HepG2 (cell line): ENCODE results near the gene FOXK2. TPM values are rescaled to one million over a fixed set of nuclear protein-coding genes. Genes with fewer than 3 reads are reported as not detected.
A peak's percentile ranks its signal among the peaks of the same experiment; 100 is the strongest.

Source experiments
- ATAC-seq: fragments of 200-7000 bp; cut with Tn5 transposase; 3 replicates; pipeline ENCODE4 v1.9.1; 2020; ENCODE audit warnings: mild to moderate bottlenecking, moderate library complexity
- BruUV-seq: library from RNA; stranded (reverse); fragments of 400-500 nt; replicated peaks from 2 replicates; lab custom pipeline; 2021; lab: Mats Ljungman, UMichigan
- CTCF ChIA-PET: fragments of 300-600 bp; formaldehyde crosslinking; extraction: SDS; loops from one replicate; lab custom pipeline; 2021; ENCODE audit warnings: low total read pairs, inconsistent platforms, low intra/inter-chr PET ratio; lab: Yijun Ruan, JAX
- POLR2A ChIA-PET: fragments of 350-600 bp; sonication (Branson Sonifier 250); formaldehyde crosslinking; loops from one replicate; lab custom pipeline; 2020; ENCODE audit warnings: antibody characterized with exemption, inconsistent platforms; lab: Yijun Ruan, JAX
- DNase-seq: peaks from one replicate; pipeline ENCODE4 v3.0.0-alpha.2; 2015; ENCODE audit warnings: low spot score
- FAIRE-seq: peaks from 3 replicates; lab custom pipeline; 2011; peaks lifted over from hg19 to GRCh38; lab: Jason Lieb, UNC
- H2AFZ ChIP-seq: one replicate; pipeline ENCODE4 v1.6.1; 2011; ENCODE audit warnings: low read length, inconsistent platforms
- H3K27ac ChIP-seq: fragments of 300-600 bp; 3 replicates; pipeline ENCODE4 v1.8.0; 2011; ENCODE audit warnings: mixed run types, mild to moderate bottlenecking, mixed read lengths, low read length, inconsistent platforms; ENCODE audit not compliant: insufficient read depth; ENCODE audit errors: extremely low read length
- H3K27me3 ChIP-seq, 2 experiments: fragments of 200-600 bp in 1 of 2; 2 replicates in 1 of 2; 3 replicates in 1 of 2; pipeline versions ENCODE4 v1.6.0 to v1.8.0; 2011; ENCODE audit warnings: low read length in 2 of 2, mild to moderate bottlenecking in 2 of 2, moderate library complexity in 2 of 2, inconsistent platforms in 1 of 2; ENCODE audit not compliant: insufficient read depth in 2 of 2, control insufficient read depth in 1 of 2
- H3K36me3 ChIP-seq, 2 experiments: fragments of 200-600 bp in 1 of 2; replicated peaks in 1 of 2; 2 replicates in 1 of 2; 3 replicates in 1 of 2; pipeline versions ENCODE4 v1.5.1 to v1.8.0; 2011; ENCODE audit warnings: low read length in 2 of 2, inconsistent platforms in 1 of 2; ENCODE audit not compliant: insufficient read depth in 2 of 2, control insufficient read depth in 1 of 2
- H3K4me1 ChIP-seq: 2 replicates; pipeline ENCODE4 v1.5.1; 2012; ENCODE audit warnings: low read length, inconsistent platforms; ENCODE audit not compliant: insufficient read depth
- H3K4me2 ChIP-seq: 2 replicates; pipeline ENCODE4 v1.6.0; 2011; ENCODE audit warnings: low read depth, low read length, inconsistent platforms
- H3K4me3 ChIP-seq, 3 experiments: fragments of 200-600 bp in 1 of 3; sonication (generic), shearing (Covaris generic) in 1 of 3; replicated peaks in 1 of 3; 2 replicates each; pipeline ENCODE4 v1.5.1; 2011 to 2016; ENCODE audit warnings: low read length in 3 of 3, inconsistent platforms in 2 of 3, low read depth in 2 of 3, mild to moderate bottlenecking in 2 of 3, control low read depth in 1 of 3, mixed read lengths in 1 of 3; ENCODE audit not compliant: insufficient read depth in 1 of 3
- H3K79me2 ChIP-seq: one replicate; pipeline ENCODE4 v1.6.1; 2011; ENCODE audit warnings: low read length, inconsistent platforms; ENCODE audit not compliant: insufficient read depth
- H3K9ac ChIP-seq: 2 replicates; pipeline ENCODE4 v1.6.0; 2011; ENCODE audit warnings: mild to moderate bottlenecking, low read depth, low read length, inconsistent platforms; ENCODE audit not compliant: insufficient read depth
- H3K9me3 ChIP-seq: 2 replicates; pipeline ENCODE4 v1.5.1; 2012; ENCODE audit warnings: mild to moderate bottlenecking, low read length
- H4K20me1 ChIP-seq: 2 replicates; pipeline ENCODE4 v1.6.0; 2011; ENCODE audit warnings: inconsistent platforms, mild to moderate bottlenecking, low read length, moderate library complexity; ENCODE audit not compliant: insufficient read depth
- AGO2 ChIP-seq: fragments of 200-400 bp; formaldehyde crosslinking; optimal IDR thresholded peaks from 2 replicates; pipeline ENCODE3; 2017; ENCODE audit warnings: mild to moderate bottlenecking, low read depth, low read length, moderate library complexity
- ELF4 ChIP-seq: sonication (generic); formaldehyde crosslinking; IDR thresholded peaks from 2 replicates; pipeline ENCODE4 v1.5.0; 2020; ENCODE audit warnings: missing genetic modification reagents, mild to moderate bottlenecking, moderate library complexity, borderline replicate concordance
- HHEX ChIP-seq: IDR thresholded peaks from 2 replicates; pipeline ENCODE4 v1.6.1; 2016; ENCODE audit warnings: control low read depth
- HMG20A ChIP-seq: IDR thresholded peaks from 2 replicates; pipeline ENCODE4 v1.6.1; 2016; ENCODE audit warnings: borderline replicate concordance
- JDP2 ChIP-seq: sonication (generic); formaldehyde crosslinking; IDR thresholded peaks from 2 replicates; pipeline ENCODE4 v1.8.1; 2022; ENCODE audit warnings: missing genetic modification reagents, borderline replicate concordance
- MEF2D ChIP-seq: sonication (generic); formaldehyde crosslinking; IDR thresholded peaks from 2 replicates; pipeline ENCODE4 v1.5.1; 2020; ENCODE audit warnings: mild to moderate bottlenecking, missing genetic modification reagents
- POLR2G ChIP-seq: fragments of 200-400 bp; formaldehyde crosslinking; IDR thresholded peaks from 2 replicates; pipeline ENCODE4 v1.6.1; 2018; ENCODE audit warnings: mild to moderate bottlenecking, low read depth, low read length, moderate library complexity
- RAD21 ChIP-seq: fragments of 450-650 bp; formaldehyde crosslinking; IDR thresholded peaks from 2 replicates; pipeline ENCODE4 v1.5.0; 2020; ENCODE audit warnings: mild to moderate bottlenecking
- RFX3 ChIP-seq: IDR thresholded peaks from 2 replicates; pipeline ENCODE4 v1.6.1; 2016; ENCODE audit warnings: missing biosample characterization, missing genetic modification reagents
- RXRA ChIP-seq: sonication (generic); formaldehyde crosslinking; IDR thresholded peaks from 2 replicates; pipeline ENCODE4 v1.5.1; 2020; ENCODE audit warnings: missing genetic modification reagents
- STAG1 ChIP-seq: sonication (generic); formaldehyde crosslinking; IDR thresholded peaks from 2 replicates; pipeline ENCODE4 v1.4.0; 2020; ENCODE audit warnings: missing genetic modification reagents
- ZBTB34 ChIP-seq: sonication (generic); formaldehyde crosslinking; IDR thresholded peaks from 2 replicates; pipeline ENCODE4 v1.8.0; 2022; ENCODE audit warnings: mild to moderate bottlenecking, missing genetic modification reagents
- ZBTB4 ChIP-seq: sonication (generic); formaldehyde crosslinking; IDR thresholded peaks from 2 replicates; pipeline ENCODE4 v1.4.0; 2020; ENCODE audit warnings: missing genetic modification reagents, mild to moderate bottlenecking, borderline replicate concordance
- ZFP36L2 ChIP-seq: sonication (generic); formaldehyde crosslinking; IDR thresholded peaks from 2 replicates; pipeline ENCODE4 v1.4.0; 2020; ENCODE audit warnings: missing genetic modification reagents
- ZNF280D ChIP-seq: sonication (generic); formaldehyde crosslinking; IDR thresholded peaks from 2 replicates; pipeline ENCODE4 v1.5.1; 2020; ENCODE audit warnings: mild to moderate bottlenecking, missing genetic modification reagents
- ZNF292 ChIP-seq: sonication (generic); formaldehyde crosslinking; IDR thresholded peaks from 2 replicates; pipeline ENCODE4 v1.8.1; 2022; ENCODE audit warnings: mild to moderate bottlenecking, low read depth, missing genetic modification reagents, borderline replicate concordance
- ZNF296 ChIP-seq: sonication (generic); formaldehyde crosslinking; conservative IDR thresholded peaks from 2 replicates; pipeline ENCODE4 v1.5.0; 2020; ENCODE audit warnings: mild to moderate bottlenecking, missing genetic modification reagents
- ZNF546 ChIP-seq: sonication (generic); formaldehyde crosslinking; conservative IDR thresholded peaks from 2 replicates; pipeline ENCODE4 v1.8.1; 2023; ENCODE audit warnings: mild to moderate bottlenecking, missing genetic modification reagents
- ZNF558 ChIP-seq: sonication (generic); formaldehyde crosslinking; IDR thresholded peaks from 2 replicates; pipeline ENCODE4 v1.9.0; 2022; ENCODE audit warnings: mild to moderate bottlenecking, missing genetic modification reagents, borderline replicate concordance
- WGBS: methylation state at CpG from one replicate; pipeline ENCODE4 v1.1.6; 2017; ENCODE audit warnings: low lambda C conversion rate; 5-methylcytosine and 5-hydroxymethylcytosine counted together
- in situ Hi-C: cut with HindIII; loops from 2 replicates; pipeline ENCODE4 v1.10.0; 2017; ENCODE audit warnings: low pct_unique_long_range_greater_than_20kb; ENCODE audit not compliant: extremely low pct_ligation_motif_present
- intact Hi-C: fragments of 100-400 bp; cut with micrococcal nuclease; formaldehyde crosslinking; loops from one replicate; pipeline ENCODE4 v1.10.0; 2022; ENCODE audit not compliant: unreplicated experiment
- polyA plus RNA-seq, 8 experiments: library from polyadenylated mRNA; depleted of rRNA in 3 of 8; stranded (reverse) in 7 of 8; unstranded in 1 of 8; fragments of >200 nt; fragmentation: Illumina TruSeq in 4 of 8; extraction: Trizol in 4 of 8; gene quantifications; 2 replicates each; pipeline versions ENCODE4 v1.2.1 to v1.2.3, GENCODE V29; 2011 to 2016; ENCODE audit warnings: low read depth in 4 of 8, missing spikeins in 1 of 8, mixed read lengths in 1 of 8; ENCODE audit not compliant: insufficient read depth in 1 of 8
- total RNA-seq, 5 experiments: library from RNA; depleted of rRNA; stranded (reverse); fragments of >200 nt; fragmentation: Illumina TruSeq; extraction: Trizol; gene quantifications; 2 replicates each; pipeline ENCODE4 v1.2.3, GENCODE V29; 2016; ENCODE audit warnings: low read depth in 1 of 5

Gene FOXK2
- total and polyA plus RNA-seq, 2 of the 13 experiments (the other 11 are each of a cell fraction or from before 2014, with no cell fraction given): 67.1 to 67.2 TPM

GRCh38 chr17:82602487-82602886 lies 83.0 kb downstream of the FOXK2 start:
- Histone ChIP-seq H3K4me3 (no peak overlapping the region), H3K27me3 (no peaks in the 10 kb centered on the region), H3K4me2 (no peak overlapping the region), H2AFZ (no peak overlapping the region), H3K9ac (no peak overlapping the region), H3K36me3 (peaks cover 41 to 66% of the 10 kb centered on the region in 2 experiments), H3K9me3 (no peaks in the 10 kb centered on the region), H3K27ac (no peak overlapping the region), H4K20me1 (peaks cover 14% of the 10 kb centered on the region; the same call in 1 of the 2 replicates), H3K4me1 (peaks cover 14% of the 10 kb centered on the region), H3K79me2 (no peaks in the 10 kb centered on the region)
- POLR2A ChIA-PET: interaction anchor here (1.5 kb wide), 1 partner anchor 34 kb away, joined by 6 read pairs; no protein-coding TSS in a partner anchor
- CTCF ChIA-PET: no interaction called here
- intact Hi-C loops: no loop called here
- no peak for ATAC-seq
- WGBS: 94% methylated on average over 21 of the region's 21 CpGs
- DNase-seq: no peak
- FAIRE-seq: no peak
- BruUV-seq: no TSS peak
- in situ Hi-C loops: no loop called here
- TF ChIP-seq RAD21 (CRISPR knock-in tag) (no peak), ZNF558 (CRISPR knock-in tag) (no peak), MEF2D (CRISPR knock-in tag) (no peak), HHEX (no peak), ZBTB4 (CRISPR knock-in tag) (no peak), ELF4 (no peak), RXRA (CRISPR knock-in tag) (0 out of 2 replicates have a peak, but pooled peaks have one; percentile 24), STAG1 (CRISPR knock-in tag) (no peak), ZBTB34 (peak; percentile 30; the same call in 1 of the 2 replicates), ZNF546 (CRISPR knock-in tag) (no peak), AGO2 (peak; percentile 52), HMG20A (CRISPR knock-in tag) (no peak), RFX3 (CRISPR knock-in tag) (no peak), ZNF296 (CRISPR knock-in tag) (0 out of 2 replicates have a peak, but pooled peaks have one; percentile 34), ZFP36L2 (CRISPR knock-in tag) (no peak), ZNF280D (CRISPR knock-in tag) (no peak), JDP2 (CRISPR knock-in tag) (no peak), ZNF292 (CRISPR knock-in tag) (no peak), POLR2G (peak; percentile 52)
